Measurements from ENCODE around the gene LUC7L.
"Not testable (repeated sequence)": the region's sequence is repeated elsewhere in the genome, so short reads cannot be mapped to it uniquely, and the experiment has no call there.

The LUC7L gene
- 154 to 190 reads per million in 2 donors for total RNA-seq

GRCh38 chr16:228852-229730, at the start of gene LUC7L:
LUC7L (minus strand) TSS chr16:229449; CDS start chr16:229339, 110 bp downstream.
- peak; percentile 71 to 91 (median 81) for DNase-seq

- peak in 2 of 5 experiments; percentile 24 to 79 for DNase-seq
Measured at GRCh38 chr16:278863-279366, 49.7 kb upstream of the LUC7L start.

GRCh38 chr16:276426-277077, 47.3 kb upstream of the LUC7L start:
- no peak for DNase-seq

GRCh38 chr16:275786-276232, 46.6 kb upstream of the LUC7L start, which contains the start of gene RGS11:
RGS11 (minus strand) TSS chr16:275944; CDS start chr16:275911, 33 bp downstream.
- DNase-seq = no peak

GRCh38 chr16:275041-275641, 45.9 kb upstream of the LUC7L start:
- peak in 1 of 5 experiments; percentile 22 for DNase-seq

- no peak for DNase-seq
Measured at GRCh38 chr16:273547-274421, 44.5 kb upstream of the LUC7L start.

GRCh38 chr16:272633-273546, 43.6 kb upstream of the LUC7L start:
- no peak for DNase-seq

GRCh38 chr16:270381-271255, 41.4 kb upstream of the LUC7L start:
- DNase-seq = no peak

- no peak for DNase-seq
Measured at GRCh38 chr16:269061-269796, 40.0 kb upstream of the LUC7L start.

- no peak for DNase-seq
Measured at GRCh38 chr16:268141-269053, 39.1 kb upstream of the LUC7L start.

GRCh38 chr16:267562-267961, 38.3 kb upstream of the LUC7L start:
- not testable (repeated sequence) for DNase-seq

- DNase-seq = no peak
Measured at GRCh38 chr16:266258-267164, 37.3 kb upstream of the LUC7L start.

- no peak for DNase-seq
Measured at GRCh38 chr16:265711-266110, 36.5 kb upstream of the LUC7L start.

GRCh38 chr16:265002-265529, 35.8 kb upstream of the LUC7L start:
- no peak for DNase-seq

GRCh38 chr16:264440-264951, 35.2 kb upstream of the LUC7L start:
- no peak for DNase-seq

- no peak for DNase-seq
Measured at GRCh38 chr16:263944-264343, 34.7 kb upstream of the LUC7L start.
